DMS79 (cell line): ENCODE results near the gene RFX3.

Experiments
- DNase-seq: peaks from one replicate; lab custom pipeline; 2025; lab: John Stamatoyannopoulos, UW

RFX3 gene

DNA sequence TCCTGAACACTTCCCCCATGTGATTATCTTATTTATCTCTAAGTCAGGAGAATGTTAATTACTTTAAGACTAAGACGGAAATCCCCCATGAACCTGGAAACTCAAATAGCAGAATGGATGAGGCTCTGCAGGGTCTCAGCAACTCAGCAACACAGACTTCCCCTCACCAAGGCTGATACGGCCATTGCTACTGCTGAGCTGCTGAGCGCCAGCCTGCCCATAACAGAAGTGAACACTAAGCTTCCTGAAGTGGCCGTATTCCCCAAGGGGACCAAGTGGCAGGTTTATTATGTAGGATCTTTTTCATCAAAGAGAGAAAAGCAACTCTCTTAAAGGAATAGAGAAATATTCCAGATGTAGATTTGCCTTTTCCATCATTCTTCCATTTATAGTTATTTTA is 311.1 kb downstream of the RFX3 start:
- no peak for DNase-seq

DNA sequence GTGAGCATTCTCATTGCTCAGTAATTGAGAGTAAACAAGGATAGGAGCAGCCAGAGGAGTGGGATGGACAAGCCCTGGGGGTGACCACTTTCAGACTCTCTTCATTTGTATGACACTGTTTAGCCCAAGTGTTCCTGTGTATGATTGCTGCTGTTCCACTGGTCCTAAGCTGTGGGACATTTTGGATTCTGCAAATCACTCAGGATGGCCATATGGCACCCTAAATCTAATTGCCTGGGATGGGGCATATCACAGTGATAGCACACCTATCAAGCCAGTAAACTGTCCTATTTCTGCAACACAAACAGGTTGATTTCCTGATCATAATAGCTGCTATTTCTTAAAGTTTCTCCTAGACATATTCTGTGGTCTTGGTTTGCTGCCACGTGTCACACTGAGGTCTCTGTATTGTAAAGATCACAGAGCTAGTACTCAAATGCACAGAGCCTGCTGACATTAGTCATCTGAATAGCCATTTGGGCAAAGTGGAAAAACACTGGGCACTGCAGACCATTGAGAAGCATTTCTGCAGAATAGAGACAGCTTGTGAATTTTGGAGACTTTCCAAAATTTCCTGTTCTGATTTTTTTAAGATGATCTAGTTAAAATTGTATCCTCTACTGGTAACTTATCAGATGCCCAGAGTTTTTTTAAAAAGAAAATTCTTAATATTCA is 320.2 kb downstream of the RFX3 start:
- DNase-seq: no peak

DNA sequence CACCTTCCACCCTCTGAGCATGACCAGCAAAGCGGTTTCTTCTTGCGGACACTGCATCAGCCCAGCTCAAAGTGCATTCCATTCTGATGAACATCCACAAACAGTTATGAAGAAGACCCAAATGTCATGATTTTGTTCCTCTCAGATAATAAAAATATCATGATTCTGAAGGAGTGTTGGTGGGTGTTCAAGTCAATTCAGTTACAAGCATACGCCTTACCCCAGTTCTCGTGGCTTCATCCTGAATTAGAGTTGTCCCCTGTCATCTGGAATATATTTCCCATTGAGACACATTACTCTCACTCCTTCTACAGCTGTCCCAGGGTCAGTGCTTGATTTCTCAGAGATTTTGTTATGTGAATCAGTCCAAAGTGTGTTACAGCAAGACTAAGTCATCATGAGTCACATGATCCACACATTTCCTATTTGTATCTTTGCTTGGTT is 325.4 kb downstream of the RFX3 start:
- DNase-seq: no peak

DNA sequence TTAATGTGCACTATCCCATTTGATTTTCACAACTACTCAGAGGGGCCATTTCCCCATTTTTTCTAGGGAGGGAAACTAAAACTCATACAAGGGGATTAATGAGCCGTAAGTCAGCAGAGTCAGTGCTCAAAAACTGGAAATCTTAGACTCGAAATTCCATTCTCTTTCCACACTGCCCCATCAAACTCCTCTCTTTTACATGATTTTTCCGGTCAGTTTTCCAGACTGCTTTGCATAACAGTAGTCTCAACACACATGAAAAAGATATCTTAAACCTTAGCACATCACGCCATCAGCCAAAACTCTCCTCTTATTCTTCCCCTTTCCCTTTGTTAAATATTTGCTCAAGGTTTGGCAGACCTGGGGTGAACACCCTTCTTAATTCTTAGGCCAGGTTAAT is 332.0 kb downstream of the RFX3 start:
- DNase-seq: no peak

DNA sequence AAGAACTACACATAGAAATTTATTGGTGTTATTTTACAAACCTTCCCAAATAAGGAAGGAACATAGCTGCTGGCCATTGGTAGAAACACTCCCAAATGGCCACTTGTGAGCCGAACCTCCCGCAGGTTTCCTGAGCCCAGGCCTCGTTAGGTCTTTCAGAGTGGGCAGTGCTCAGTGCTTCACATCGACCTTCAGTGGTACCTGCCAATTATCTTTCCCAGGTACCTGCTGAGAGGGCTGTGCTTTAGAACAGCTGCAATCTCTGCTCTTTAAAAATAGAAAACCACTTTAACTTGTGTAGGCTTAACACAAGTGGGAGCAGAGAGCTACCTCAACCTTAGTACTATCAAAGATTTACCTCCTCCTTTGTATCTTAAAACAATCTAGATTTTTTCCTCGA is 334.1 kb downstream of the RFX3 start:
- peak; percentile 62 for DNase-seq

DNA sequence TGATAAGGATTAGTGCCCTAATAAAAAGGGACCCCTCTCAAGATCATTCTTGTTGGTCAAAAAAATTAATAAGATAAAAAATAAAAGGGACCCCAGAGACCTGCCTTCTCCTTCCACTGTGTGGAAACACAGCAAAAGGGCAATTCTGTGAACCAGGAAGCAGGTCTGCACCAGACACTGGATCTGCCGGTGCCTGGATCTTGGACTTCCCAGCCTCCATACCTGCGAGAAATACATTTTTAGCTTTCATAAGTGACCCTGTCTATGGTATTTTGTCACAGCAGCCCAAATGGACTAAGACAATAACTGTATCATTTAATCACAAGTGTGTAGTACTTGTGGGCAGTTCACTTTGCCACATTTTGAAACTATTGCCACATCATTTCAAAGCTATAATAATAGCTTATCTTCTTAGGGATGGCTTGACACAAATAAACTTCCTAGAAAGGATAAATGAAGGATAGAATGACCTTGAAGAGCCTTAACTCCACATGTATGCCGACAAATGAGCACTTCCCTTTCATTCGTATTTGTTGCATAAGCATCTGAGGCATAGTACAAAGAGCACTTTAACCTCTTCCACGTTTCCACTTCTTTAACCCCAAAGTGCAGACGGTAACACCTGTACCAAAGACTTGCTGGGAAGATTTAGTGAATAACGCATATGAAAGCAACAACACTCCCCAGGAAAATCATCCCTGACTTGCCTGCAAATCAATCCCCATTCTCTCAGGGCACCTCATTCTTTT is 336.5 kb downstream of the RFX3 start:
- no peak for DNase-seq

DNA sequence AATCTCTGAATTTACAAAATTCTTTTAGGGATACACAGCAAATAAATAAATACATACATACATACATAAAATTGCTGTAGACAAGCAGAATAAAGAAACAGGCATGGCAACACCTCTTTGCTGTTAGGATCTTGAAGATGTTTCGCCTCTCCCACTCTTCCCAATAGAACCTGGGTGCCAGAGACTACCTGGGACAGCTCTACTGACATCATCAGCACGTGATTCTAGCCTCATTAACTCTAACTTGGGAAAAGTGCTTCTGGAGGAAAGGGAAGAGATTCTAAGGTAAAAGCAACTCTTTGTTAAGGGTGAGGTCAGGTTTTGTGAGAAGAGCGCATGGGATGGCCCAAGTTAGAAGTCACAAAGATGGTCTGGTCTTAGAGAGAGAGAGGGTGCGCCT is 339.1 kb downstream of the RFX3 start:
- no peak for DNase-seq

DNA sequence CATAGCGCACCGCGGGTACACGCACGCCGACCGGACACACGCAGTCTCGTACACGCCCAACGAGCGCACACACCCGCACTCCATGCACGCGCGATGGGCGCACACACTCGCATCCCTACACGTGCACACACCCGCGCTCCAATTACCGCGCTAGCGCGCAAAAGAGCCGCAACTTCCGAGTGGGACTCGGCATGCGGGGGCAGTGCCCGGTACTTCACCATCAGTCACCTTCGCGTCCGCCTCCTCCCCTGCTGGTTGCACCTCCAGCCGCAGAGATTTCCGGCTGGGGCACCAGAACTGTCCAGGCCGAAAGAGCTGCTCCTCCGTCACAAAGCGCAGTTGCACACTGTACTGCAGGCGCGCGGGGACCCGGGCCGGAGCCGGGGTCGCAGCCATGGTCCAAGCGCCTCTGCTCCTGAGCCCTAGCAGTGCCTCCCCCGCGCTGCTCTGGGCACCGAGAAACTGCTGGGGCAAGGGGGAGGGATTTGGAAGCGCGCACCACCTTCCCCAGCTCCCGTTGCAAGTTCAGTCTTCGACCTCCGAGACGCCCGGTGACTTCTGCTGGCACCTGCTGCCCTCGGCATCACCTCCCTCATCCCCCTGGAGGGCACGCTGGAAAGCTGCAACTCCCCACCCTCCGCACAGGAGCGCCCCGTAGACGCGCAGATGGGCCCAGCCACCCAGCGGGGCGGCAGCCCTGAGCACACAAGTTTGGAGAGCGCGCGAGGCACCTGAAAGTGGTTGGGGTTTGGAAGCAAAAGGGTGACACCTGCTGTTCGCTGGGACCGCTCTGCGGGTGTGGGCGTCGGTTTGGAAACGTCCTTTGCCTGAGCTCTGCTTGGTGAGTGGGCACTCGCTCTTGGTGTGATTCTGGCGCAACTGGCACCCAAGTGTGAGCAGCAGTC is 344.5 kb downstream of the RFX3 start:
- peak; percentile 56 for DNase-seq

DNA sequence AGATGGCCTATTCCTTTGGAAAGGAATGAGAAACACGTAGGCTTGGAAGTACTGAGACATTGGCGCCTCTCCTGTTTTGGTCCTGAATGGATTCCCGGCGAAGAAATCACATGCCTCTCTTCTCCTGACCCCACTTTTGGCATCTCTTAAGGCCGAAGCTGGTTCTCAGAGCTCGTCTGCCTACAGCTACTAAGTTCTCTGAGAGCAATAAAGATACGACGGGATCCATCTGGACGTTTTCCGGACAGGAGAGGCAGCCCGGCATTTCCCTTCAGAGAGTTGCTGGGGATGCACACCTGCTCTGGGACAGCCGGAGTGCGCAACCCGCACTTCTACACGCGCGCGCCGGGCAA is 345.1 kb downstream of the RFX3 start:
- no peak for DNase-seq

DNA sequence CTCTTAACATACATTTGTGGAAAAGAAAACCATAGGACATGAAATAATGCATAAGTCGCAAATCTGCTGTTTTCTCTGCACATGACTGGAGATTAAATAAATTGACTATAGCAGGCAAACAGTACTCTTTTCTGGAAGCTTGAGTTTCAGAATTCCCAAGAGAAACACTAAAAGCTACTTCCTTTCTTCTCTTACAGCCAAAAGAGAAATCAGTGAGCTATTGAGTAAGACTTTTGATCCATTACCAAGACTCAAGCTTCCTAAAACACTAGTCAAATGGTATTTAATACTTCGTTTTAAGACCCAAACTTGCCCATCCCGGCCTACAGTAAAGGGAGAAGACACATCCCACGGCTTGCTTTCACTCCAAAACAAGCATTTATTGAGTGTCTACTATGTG is 346.1 kb downstream of the RFX3 start:
- DNase-seq: no peak

DNA sequence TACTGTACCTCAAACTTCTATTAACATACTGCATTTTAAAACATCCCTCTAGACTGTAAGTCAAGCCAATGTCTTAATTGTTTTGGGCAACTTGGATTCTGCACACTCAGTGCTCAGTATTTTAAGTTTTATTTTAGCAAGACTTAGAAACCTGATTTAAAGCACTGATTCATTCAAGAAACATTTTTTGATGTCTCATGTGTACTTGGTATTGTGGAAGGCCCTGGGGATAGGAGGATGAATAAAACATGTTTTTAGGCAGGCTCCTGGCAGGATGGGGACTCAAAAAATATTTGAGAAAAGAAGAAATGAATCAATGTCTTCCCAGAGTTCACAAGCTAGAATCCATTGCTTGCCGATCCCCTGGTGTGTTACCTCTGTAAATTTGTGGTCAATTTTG is 347.9 kb downstream of the RFX3 start:
- no peak for DNase-seq

DNA sequence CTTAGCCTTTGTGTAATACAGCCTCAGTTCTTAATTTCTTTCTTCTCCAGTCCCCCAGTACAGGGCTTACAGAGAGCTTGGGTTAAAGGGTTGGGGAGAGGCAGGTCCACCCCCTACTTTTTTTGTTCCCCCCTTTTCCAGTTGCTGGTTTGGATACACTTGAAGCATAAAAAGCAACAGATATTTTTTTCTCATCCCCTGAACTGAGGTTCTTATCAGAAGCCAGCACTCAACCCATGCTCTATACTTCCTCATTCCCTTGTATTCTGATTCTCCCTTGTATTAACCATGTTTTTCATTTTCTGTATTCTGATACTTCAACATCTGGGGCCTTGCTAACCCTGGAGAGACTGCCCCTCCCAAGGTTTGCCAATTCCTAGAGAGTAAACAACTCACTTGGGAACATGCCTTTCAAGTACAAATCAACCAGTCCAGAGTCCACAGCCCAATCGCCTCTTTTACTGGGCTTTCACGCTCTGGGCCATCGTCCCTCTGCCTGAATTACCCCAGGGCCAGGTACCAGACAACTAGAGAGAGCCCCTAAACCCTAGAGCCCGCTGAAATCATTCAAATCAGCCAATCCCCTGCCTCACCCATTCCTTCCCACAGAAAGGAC is 348.5 kb downstream of the RFX3 start:
- no peak for DNase-seq

DNA sequence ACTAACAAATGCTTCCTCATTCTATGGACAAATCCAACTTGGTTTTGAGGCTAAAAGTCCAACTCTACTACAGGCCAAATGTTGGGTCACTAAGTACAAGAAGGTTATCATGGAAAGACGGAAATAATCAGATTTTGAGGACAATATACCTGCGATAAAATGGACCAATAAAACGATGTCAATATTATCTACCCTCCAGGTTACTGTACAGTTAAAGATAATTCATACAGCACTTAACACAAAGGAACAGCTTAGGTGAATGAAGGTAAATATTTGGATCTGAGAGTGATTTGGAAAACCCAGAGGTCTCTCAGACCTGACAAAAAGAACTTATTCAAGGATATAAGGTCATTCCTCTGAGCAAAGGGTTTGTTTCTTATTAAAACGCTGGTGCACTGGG is 352.4 kb downstream of the RFX3 start:
- no peak for DNase-seq

DNA sequence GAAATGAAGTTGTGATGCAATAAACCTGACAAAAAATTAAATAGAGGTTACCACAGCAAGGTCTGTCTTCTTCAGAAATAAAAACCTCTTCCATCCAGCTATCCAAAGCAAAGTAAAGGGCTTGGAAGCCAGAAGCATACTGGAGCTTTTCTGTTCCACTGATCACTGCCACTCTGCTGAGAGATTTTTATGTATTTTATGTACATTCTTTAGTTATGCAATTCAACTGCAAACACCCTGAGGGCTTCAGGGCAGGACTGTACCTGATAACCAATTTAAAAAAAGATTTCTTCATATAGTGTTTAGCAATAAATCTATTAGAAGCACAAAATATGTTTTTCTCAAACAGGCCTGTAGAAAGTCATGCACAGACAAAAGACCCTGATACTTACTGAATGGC is 355.0 kb downstream of the RFX3 start:
- DNase-seq: no peak
